Lung (tissue), 12 donors: ENCODE data around the gene PTAFR. TPM values are rescaled to one million over a fixed set of nuclear protein-coding genes. Genes with fewer than 3 reads are reported as not detected.

Experiments used
- ATAC-seq: fragments of 200-7000 bp; cut with Tn5 transposase; one replicate; pipeline ENCODE4 v1.9.1; 2020; ENCODE audit warnings: moderate number of reproducible peaks; ENCODE audit not compliant: insufficient read depth, low FRiP score
- DNase-seq, 3 donors: peaks; one replicate each; pipeline ENCODE4 v3.0.0-alpha.2; 2013 to 2017
- H3K27ac ChIP-seq, 2 donors: one replicate each; pipeline ENCODE4 v1.5.1; 2013; ENCODE audit warnings: mild to moderate bottlenecking in 2 of 2, moderate library complexity in 2 of 2, control low read depth in 1 of 2, inconsistent platforms in 1 of 2, low read depth in 1 of 2, low read length in 1 of 2
- H3K27me3 ChIP-seq, 3 donors: one replicate each; pipeline ENCODE4 v1.5.1; 2013; ENCODE audit warnings: low read length in 2 of 3; ENCODE audit not compliant: control insufficient read depth in 3 of 3, insufficient read depth in 3 of 3
- H3K36me3 ChIP-seq, 4 donors: one replicate each; pipeline ENCODE4 v1.5.1; 2013; ENCODE audit warnings: low read length in 4 of 4, mild to moderate bottlenecking in 1 of 4, moderate library complexity in 1 of 4; ENCODE audit not compliant: control insufficient read depth in 4 of 4, insufficient read depth in 4 of 4
- H3K4me1 ChIP-seq, 5 donors: one replicate each; pipeline ENCODE4 v1.5.1; 2013; ENCODE audit warnings: low read length in 5 of 5, mild to moderate bottlenecking in 2 of 5, moderate library complexity in 1 of 5; ENCODE audit not compliant: control insufficient read depth in 5 of 5, insufficient read depth in 5 of 5
- H3K4me3 ChIP-seq: one replicate; pipeline ENCODE4 v1.5.1; 2013; ENCODE audit warnings: mild to moderate bottlenecking, control low read depth, moderate library complexity
- H3K9ac ChIP-seq, 2 donors: one replicate each; pipeline ENCODE4 v1.5.1; 2013; ENCODE audit warnings: low read length in 2 of 2, control low read depth in 1 of 2; ENCODE audit not compliant: insufficient read depth in 1 of 2
- H3K9me3 ChIP-seq, 4 donors: one replicate each; pipeline ENCODE4 v1.5.1; 2013; ENCODE audit warnings: low read length in 3 of 4, mild to moderate bottlenecking in 1 of 4, moderate library complexity in 1 of 4; ENCODE audit not compliant: control insufficient read depth in 4 of 4, insufficient read depth in 3 of 4
- CTCF ChIP-seq: IDR thresholded peaks from 2 replicates; pipeline ENCODE4 v1.5.1; 2012; ENCODE audit warnings: mild to moderate bottlenecking; ENCODE audit errors: control extremely low read depth, extremely low read depth
- WGBS, 2 donors: extraction: QIAGEN DNeasy Blood & Tissue Kit; methylation state at CpG; one replicate each; pipeline ENCODE4 v1.1.7; 2013; 5-methylcytosine and 5-hydroxymethylcytosine counted together
- polyA plus RNA-seq, 2 donors: library from polyadenylated mRNA; stranded (reverse); fragments of 200-250 nt; gene quantifications; one replicate each; pipeline ENCODE4 v1.2.1, GENCODE V29; 2013
- total RNA-seq, 2 donors: library from RNA; depleted of rRNA in 1 of 2; stranded (reverse); fragments of >200 nt in 1 of 2; gene quantifications; one replicate each; pipeline ENCODE4 v1.2.1, GENCODE V29; 2014 to 2021
- donor health status: control.
- donor health status: control.
- donor health status: Bipolar disorder and iron deficiency.
- donor health status: healthy.
- donor health status: DM: yes; HTN: yes; CAD: no.

The PTAFR gene
- total and polyA plus RNA-seq, 4 donors: 7.7 to 93.6 (median 23.3) TPM

GRCh38 chr1:28173980-28174297 lies 2.6 kb downstream of the PTAFR start:
- DNase-seq (no peak), ATAC-seq (no peak)
- no peak for TF ChIP-seq CTCF
- Histone ChIP-seq H3K4me1 (peaks cover 0 to 18% (median 0%) of the 10 kb centered on the region in 5 donors), H3K27me3 (no peaks in the 10 kb centered on the region), H3K9ac (no peak overlapping the region), H3K36me3 (no peaks in the 10 kb centered on the region), H3K9me3 (peaks cover 0 to 2% (median 0%) of the 10 kb centered on the region in 4 donors), H3K27ac (peak overlapping the region in 1 of 2 donors; percentile 74), H3K4me3 (no peak overlapping the region)
- WGBS, 2 donors: 81 to 82% methylated on average over 5 of the region's 5 CpGs

- 62 to 67% methylated on average over 10 to 11 of the region's 11 CpGs for WGBS, 2 donors
Measured at GRCh38 chr1:28173151-28173979, 3.1 kb downstream of the PTAFR start.

GRCh38 chr1:28172713-28173150 lies 3.8 kb downstream of the PTAFR start:
- no peaks in the 10 kb centered on the region for H3K27me3 ChIP-seq
- peak overlapping the region in 1 of 2 donors; percentile 43 for H3K27ac ChIP-seq
- DNase-seq: peak; percentile 34 to 69 (median 65)
- peaks cover 0 to 18% (median 0%) of the 10 kb centered on the region in 5 donors for H3K4me1 ChIP-seq
- H3K36me3 ChIP-seq: no peaks in the 10 kb centered on the region
- 3 to 13% methylated on average over 8 of the region's 8 CpGs for WGBS, 2 donors
- TF ChIP-seq CTCF: no peak
- H3K9me3 ChIP-seq: peaks cover 0 to 2% (median 0%) of the 10 kb centered on the region in 4 donors
- H3K9ac ChIP-seq: no peak overlapping the region
- ATAC-seq: no peak
- no peak overlapping the region for H3K4me3 ChIP-seq

More at GRCh38 chr1:28173151-28173979, 3.1 kb downstream of the PTAFR start:
- Histone ChIP-seq H3K9ac (no peak overlapping the region), H3K9me3 (peaks cover 0 to 2% (median 0%) of the 10 kb centered on the region in 4 donors), H3K27me3 (no peaks in the 10 kb centered on the region), H3K4me1 (peaks cover 0 to 18% (median 0%) of the 10 kb centered on the region in 5 donors), H3K36me3 (no peaks in the 10 kb centered on the region), H3K4me3 (no peak overlapping the region), H3K27ac (peak overlapping the region in 1 of 2 donors; percentile 74)
- peak; percentile 68 to 84 (median 73) for DNase-seq
- ATAC-seq: no peak
- no peak for TF ChIP-seq CTCF
